NB4 (cell line): ENCODE data around the gene QTRT2.

Source experiments
- MYC ChIP-seq: IDR thresholded peaks from 2 replicates; pipeline ENCODE4 v1.6.1; 2011; ENCODE audit warnings: low read depth, low read length
- POLR2A ChIP-seq: IDR thresholded peaks from 2 replicates; pipeline ENCODE4 v1.6.1; 2011; ENCODE audit warnings: mild to moderate bottlenecking; ENCODE audit not compliant: insufficient read length; ENCODE audit errors: extremely low read depth
- TF ChIP-seq, protein P1 (sequence below): IDR thresholded peaks from one replicate; pipeline ENCODE4 v1.5.1; 2012; ENCODE audit warnings: low read depth, low read length
- TF ChIP-seq, protein P2 (sequence below): IDR thresholded peaks from 2 replicates; pipeline ENCODE4 v1.6.1; 2011; ENCODE audit warnings: low read depth, low read length

DNA sequence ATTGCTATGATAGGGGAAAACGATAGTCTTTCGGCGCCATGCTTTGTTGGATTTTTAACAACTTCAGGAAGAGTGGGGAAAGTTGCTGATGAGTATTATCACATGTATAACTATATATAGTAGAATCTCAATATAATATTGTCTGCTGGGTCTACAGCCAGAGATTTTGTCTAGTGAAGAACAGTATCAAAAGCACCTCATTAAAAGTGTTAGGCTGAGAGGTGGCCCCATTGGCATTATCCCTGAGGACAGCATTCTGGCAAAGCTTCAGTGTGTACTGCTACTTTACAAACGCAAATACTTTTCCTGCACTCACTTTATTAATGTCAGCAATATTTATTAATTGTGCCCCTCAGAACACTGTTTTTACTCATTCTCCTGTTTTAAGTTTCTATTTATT lies 11.8 kb downstream of the QTRT2 start:
- TF ChIP-seq, protein P1, sequence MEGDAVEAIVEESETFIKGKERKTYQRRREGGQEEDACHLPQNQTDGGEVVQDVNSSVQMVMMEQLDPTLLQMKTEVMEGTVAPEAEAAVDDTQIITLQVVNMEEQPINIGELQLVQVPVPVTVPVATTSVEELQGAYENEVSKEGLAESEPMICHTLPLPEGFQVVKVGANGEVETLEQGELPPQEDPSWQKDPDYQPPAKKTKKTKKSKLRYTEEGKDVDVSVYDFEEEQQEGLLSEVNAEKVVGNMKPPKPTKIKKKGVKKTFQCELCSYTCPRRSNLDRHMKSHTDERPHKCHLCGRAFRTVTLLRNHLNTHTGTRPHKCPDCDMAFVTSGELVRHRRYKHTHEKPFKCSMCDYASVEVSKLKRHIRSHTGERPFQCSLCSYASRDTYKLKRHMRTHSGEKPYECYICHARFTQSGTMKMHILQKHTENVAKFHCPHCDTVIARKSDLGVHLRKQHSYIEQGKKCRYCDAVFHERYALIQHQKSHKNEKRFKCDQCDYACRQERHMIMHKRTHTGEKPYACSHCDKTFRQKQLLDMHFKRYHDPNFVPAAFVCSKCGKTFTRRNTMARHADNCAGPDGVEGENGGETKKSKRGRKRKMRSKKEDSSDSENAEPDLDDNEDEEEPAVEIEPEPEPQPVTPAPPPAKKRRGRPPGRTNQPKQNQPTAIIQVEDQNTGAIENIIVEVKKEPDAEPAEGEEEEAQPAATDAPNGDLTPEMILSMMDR: no peak
- TF ChIP-seq POLR2A (no peak), MYC (no peak)
- TF ChIP-seq, protein P2, sequence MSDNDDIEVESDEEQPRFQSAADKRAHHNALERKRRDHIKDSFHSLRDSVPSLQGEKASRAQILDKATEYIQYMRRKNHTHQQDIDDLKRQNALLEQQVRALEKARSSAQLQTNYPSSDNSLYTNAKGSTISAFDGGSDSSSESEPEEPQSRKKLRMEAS: no peak
